ENCODE data around the gene SPEN. TPM values are rescaled to one million over a fixed set of nuclear protein-coding genes. Genes with fewer than 3 reads are reported as not detected.

Gene SPEN
- total and polyA plus RNA-seq, 9 of the 15 experiments (the other 6 are each of a cell fraction or from before 2014, with no cell fraction given) = 5.7 to 87.5 (median 27.2) TPM

DNA sequence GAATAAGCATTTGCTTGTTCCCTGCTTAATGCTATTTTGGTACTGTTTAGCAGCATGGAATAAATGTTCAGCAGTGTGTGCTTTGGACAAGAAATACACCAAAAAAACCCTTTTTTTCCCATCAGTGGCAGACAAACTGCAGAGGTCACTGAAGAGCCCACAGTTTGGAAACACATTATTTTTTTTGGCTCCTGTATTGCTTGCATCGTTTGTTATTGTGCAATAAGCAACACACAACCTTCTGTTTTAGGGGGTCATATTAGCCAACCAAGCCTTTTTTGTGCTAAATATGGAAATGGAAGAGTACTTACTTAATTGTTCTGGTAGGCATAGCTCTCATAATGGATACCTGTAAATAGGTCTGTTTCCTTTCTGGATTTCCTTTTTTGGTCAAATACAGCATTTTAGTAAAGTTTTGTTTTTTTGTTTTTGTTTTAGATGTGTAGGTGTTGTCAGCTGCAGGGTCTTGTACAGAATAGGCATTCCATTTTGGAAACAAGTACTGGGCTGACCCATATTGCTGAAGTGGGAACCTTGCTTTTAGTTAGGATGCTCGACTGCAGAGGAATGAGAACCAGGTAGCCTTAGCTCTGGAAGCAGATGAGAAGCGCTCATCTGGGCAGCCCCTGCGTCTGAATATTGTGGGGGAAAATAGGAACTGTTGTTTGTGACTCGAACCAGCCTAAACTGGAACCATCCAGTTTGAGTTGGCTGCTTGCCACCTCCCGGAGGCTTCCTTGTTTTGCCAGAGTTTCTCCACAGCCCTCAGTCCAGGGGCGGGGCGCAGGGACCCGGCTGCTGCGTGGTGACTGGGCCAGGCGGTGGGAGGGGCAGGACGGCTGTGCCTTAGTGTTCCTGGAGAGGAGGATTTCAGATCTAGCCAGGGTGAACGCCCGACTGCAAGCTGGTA, 38.4 kb downstream of the SPEN start (continued):
- TF ChIP-seq KDM5B (IDR thresholded peaks at IDR 0.05; ENCODE audit: insufficient replicate concordance, low read depth, low read length) (peak; percentile 80), SMARCA5 (IDR thresholded peaks at IDR 0.05) (no peak), MCM2 (IDR thresholded peaks at IDR 0.05; ENCODE audit: low read depth) (no peak), GATAD2A (IDR thresholded peaks at IDR 0.05) (peak; percentile 78), ZBTB12 (CRISPR knock-in tag; IDR thresholded peaks at IDR 0.05) (no peak), SMARCE1 (IDR thresholded peaks at IDR 0.05) (no peak), ARID3A (IDR thresholded peaks at IDR 0.05; ENCODE audit: borderline replicate concordance, low read depth, low read length) (0 out of 2 replicates have a peak, but pooled peaks have one; percentile 12), ETV5 (CRISPR knock-in tag; IDR thresholded peaks at IDR 0.05; ENCODE audit: low read depth) (peak; percentile 21; the same call in 1 of the 2 replicates), PTRF (tag; IDR thresholded peaks at IDR 0.05) (peak; percentile 56; the same call in 1 of the 2 replicates), ZNF232 (CRISPR knock-in tag; IDR thresholded peaks at IDR 0.05) (no peak), BRF2 (IDR thresholded peaks at IDR 0.05; ENCODE audit: borderline replicate concordance, insufficient read depth, insufficient read length) (no peak), PPARD (CRISPR knock-in tag; IDR thresholded peaks at IDR 0.05) (0 out of 2 replicates have a peak, but pooled peaks have one; percentile 60), KLF16 (IDR thresholded peaks at IDR 0.05) (peak; percentile 100), MBD2 (IDR thresholded peaks at IDR 0.05; ENCODE audit: borderline replicate concordance, low read depth) (no peak), ZNF263 (CRISPR knock-in tag; IDR thresholded peaks at IDR 0.05; ENCODE audit: borderline replicate concordance) (no peak), L3MBTL2 (IDR thresholded peaks at IDR 0.05) (peak; percentile 28), SOX6 (IDR thresholded peaks at IDR 0.05) (peak; percentile 38), ZNF174 (CRISPR knock-in tag; IDR thresholded peaks at IDR 0.05) (no peak), RHOXF2B (CRISPR knock-in tag; conservative IDR thresholded peaks at IDR 0.05) (no peak)
- TF ChIP-seq, protein P1, sequence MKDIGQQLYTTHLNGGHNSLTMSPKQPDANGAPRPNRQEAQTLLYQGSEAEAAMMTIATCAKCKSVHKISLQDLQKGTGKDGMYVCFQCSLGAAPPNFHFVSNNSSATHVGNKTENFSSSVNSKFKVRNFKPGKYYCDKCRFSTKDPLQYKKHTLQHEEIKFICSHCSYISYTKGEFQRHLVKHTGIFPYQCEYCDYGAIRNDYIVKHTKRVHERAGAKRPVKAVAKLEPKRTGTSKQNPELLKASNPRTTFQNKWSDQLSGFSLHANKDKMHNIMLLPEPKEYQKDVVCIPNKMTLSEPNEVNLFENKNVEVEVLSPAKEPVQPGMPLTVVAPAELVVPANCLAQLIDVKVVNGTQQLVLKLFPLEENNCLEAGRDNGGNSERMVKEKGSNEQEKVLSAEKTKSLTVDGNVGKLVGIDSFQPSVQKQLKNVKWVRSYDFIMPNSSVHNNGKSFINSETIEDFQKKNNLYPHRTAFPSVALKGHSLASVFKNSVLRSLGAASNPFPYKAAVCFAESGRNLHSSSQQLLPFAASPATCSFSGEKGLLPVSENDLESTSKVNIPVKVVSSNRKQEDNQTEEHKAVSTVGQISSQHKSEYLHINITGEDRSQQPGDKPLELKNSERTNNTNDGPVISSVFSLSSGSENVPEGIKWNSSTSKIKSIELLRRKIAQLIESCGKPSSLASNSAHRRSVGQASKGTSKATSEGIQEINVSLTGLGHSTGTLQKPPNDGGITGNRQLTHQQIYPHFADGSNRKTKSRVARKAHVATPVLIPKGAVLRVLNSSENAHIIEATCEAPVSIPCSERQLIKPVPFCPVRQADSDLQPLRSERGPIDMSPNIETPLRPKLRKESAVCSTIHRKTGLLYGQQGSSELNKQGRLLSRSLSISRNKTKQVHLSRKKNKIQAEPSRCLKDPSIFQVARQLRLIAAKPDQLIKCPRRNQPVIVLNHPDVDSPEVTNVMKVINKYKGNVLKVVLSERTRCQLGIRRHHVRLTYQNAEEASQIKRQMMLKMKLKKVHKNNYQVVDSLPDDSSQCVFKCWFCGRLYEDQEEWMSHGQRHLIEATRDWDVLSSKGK (CRISPR knock-in tag; IDR thresholded peaks at IDR 0.05) = no peak
- TF ChIP-seq, protein P2, sequence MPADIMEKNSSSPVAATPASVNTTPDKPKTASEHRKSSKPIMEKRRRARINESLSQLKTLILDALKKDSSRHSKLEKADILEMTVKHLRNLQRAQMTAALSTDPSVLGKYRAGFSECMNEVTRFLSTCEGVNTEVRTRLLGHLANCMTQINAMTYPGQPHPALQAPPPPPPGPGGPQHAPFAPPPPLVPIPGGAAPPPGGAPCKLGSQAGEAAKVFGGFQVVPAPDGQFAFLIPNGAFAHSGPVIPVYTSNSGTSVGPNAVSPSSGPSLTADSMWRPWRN (IDR thresholded peaks at IDR 0.05; ENCODE audit: low read depth) = no peak

Measured in K562 (cell line).